Mesenchymal stem cell (in vitro differentiated cells and primary cell): ENCODE data around the gene ZNF280A.

ENCODE experiments used
- DNase-seq: peaks from one replicate; pipeline ENCODE4 v3.0.0-alpha.2; 2013
- H2AFZ ChIP-seq: one replicate; pipeline ENCODE4 v1.6.1; 2013; ENCODE audit warnings: low read depth, mild to moderate bottlenecking, control low read depth, inconsistent platforms, low read length, moderate library complexity
- H2AK5ac ChIP-seq: 2 replicates; pipeline ENCODE4 v1.6.1; 2013; ENCODE audit warnings: low read length, moderate library complexity, mild to moderate bottlenecking, inconsistent platforms; ENCODE audit not compliant: severe bottlenecking
- H2BK120ac ChIP-seq: one replicate; pipeline ENCODE4 v1.6.1; 2013; ENCODE audit warnings: low read depth, mild to moderate bottlenecking, inconsistent platforms, low read length, moderate library complexity
- H2BK12ac ChIP-seq, 2 experiments: one replicate each; pipeline ENCODE4 v1.6.1; 2013; ENCODE audit warnings: inconsistent platforms in 2 of 2, low read length in 2 of 2, mild to moderate bottlenecking in 2 of 2, moderate library complexity in 2 of 2, control low read depth in 1 of 2
- H2BK15ac ChIP-seq: one replicate; pipeline ENCODE4 v1.6.1; 2013; ENCODE audit warnings: mild to moderate bottlenecking, low read depth, inconsistent platforms; ENCODE audit not compliant: poor library complexity, severe bottlenecking
- H2BK5ac ChIP-seq: 2 replicates; pipeline ENCODE4 v1.6.1; 2013; ENCODE audit warnings: low read depth, mild to moderate bottlenecking, low read length, control low read depth, inconsistent platforms; ENCODE audit not compliant: poor library complexity, severe bottlenecking
- H3K14ac ChIP-seq, 2 experiments: one replicate each; pipeline ENCODE4 v1.6.1; 2013; ENCODE audit warnings: inconsistent platforms in 2 of 2, low read length in 2 of 2, control low read depth in 1 of 2, mild to moderate bottlenecking in 1 of 2, moderate library complexity in 1 of 2
- H3K18ac ChIP-seq, 2 experiments: one replicate each; pipeline ENCODE4 v1.6.1; 2013; ENCODE audit warnings: inconsistent platforms in 2 of 2, low read length in 2 of 2, control low read depth in 1 of 2, low read depth in 1 of 2, mild to moderate bottlenecking in 1 of 2
- H3K23ac ChIP-seq, 2 experiments: one replicate each; pipeline ENCODE4 v1.6.1; 2013; ENCODE audit warnings: inconsistent platforms in 2 of 2, low read length in 2 of 2, mild to moderate bottlenecking in 2 of 2, moderate library complexity in 2 of 2, control low read depth in 1 of 2
- H3K27ac ChIP-seq: 2 replicates; pipeline ENCODE4 v1.5.1; 2013; ENCODE audit warnings: mild to moderate bottlenecking, moderate library complexity, low read length, control low read depth, inconsistent platforms; ENCODE audit not compliant: poor library complexity, severe bottlenecking
- H3K27me3 ChIP-seq, 2 experiments: 2 replicates each; pipeline versions ENCODE4 v1.6.1 to v1.7.0; 2013; ENCODE audit warnings: low read length in 2 of 2, mild to moderate bottlenecking in 2 of 2, moderate library complexity in 2 of 2, control low read depth in 1 of 2, inconsistent platforms in 1 of 2; ENCODE audit not compliant: control insufficient read depth in 1 of 2, insufficient read depth in 1 of 2
- H3K36me3 ChIP-seq, 2 experiments: 2 replicates each; pipeline versions ENCODE4 v1.6.1 to v1.7.0; 2013; ENCODE audit warnings: low read length in 2 of 2, control low read depth in 1 of 2, inconsistent platforms in 1 of 2, low read depth in 1 of 2, mild to moderate bottlenecking in 1 of 2; ENCODE audit not compliant: insufficient read depth in 2 of 2, control insufficient read depth in 1 of 2
- H3K4ac ChIP-seq, 2 experiments: one replicate each; pipeline ENCODE4 v1.6.1; 2013; ENCODE audit warnings: inconsistent platforms in 2 of 2, low read length in 2 of 2, mild to moderate bottlenecking in 2 of 2, moderate library complexity in 2 of 2, control low read depth in 1 of 2, low read depth in 1 of 2
- H3K4me1 ChIP-seq: 2 replicates; pipeline ENCODE4 v1.6.1; 2013; ENCODE audit warnings: low read depth, low read length, control low read depth; ENCODE audit not compliant: control insufficient read depth, insufficient read depth
- H3K4me2 ChIP-seq: 2 replicates; pipeline ENCODE4 v1.6.1; 2013; ENCODE audit warnings: low read length, mild to moderate bottlenecking, inconsistent platforms; ENCODE audit not compliant: poor library complexity, severe bottlenecking
- H3K4me3 ChIP-seq, 2 experiments: 2 replicates each; pipeline versions ENCODE4 v1.5.1 to v1.7.0; 2013; ENCODE audit warnings: low read length in 2 of 2, mild to moderate bottlenecking in 2 of 2, control low read depth in 1 of 2, low read depth in 1 of 2; ENCODE audit not compliant: insufficient read depth in 1 of 2
- H3K79me1 ChIP-seq: replicated peaks from 2 replicates; pipeline ENCODE4 v1.6.1; 2013; ENCODE audit warnings: mild to moderate bottlenecking, control low read depth, low read length, inconsistent platforms; ENCODE audit not compliant: poor library complexity, severe bottlenecking
- H3K9ac ChIP-seq: 2 replicates; pipeline ENCODE4 v1.7.0; 2013; ENCODE audit warnings: mild to moderate bottlenecking, low read length, moderate library complexity
- H3K9me3 ChIP-seq: 2 replicates; pipeline ENCODE4 v1.7.0; 2013; ENCODE audit warnings: mild to moderate bottlenecking, low read length; ENCODE audit not compliant: control insufficient read depth
- H4K8ac ChIP-seq: one replicate; pipeline ENCODE4 v1.6.1; 2013; ENCODE audit warnings: inconsistent platforms, mild to moderate bottlenecking, low read length, moderate library complexity
- H4K91ac ChIP-seq: one replicate; pipeline ENCODE4 v1.6.1; 2013; ENCODE audit warnings: mild to moderate bottlenecking, low read length, inconsistent platforms
- WGBS: methylation state at CpG from one replicate; pipeline ENCODE4 v1.1.7; 2013; ENCODE audit warnings: mixed read lengths; 5-methylcytosine and 5-hydroxymethylcytosine counted together

ZNF280A gene

GRCh38 chr22:22553141-22553540, 33.1 kb upstream of the ZNF280A start:
- no peak overlapping the region for H2BK5ac ChIP-seq
- peaks cover 6 to 46% of the 10 kb centered on the region in 2 experiments for H3K27me3 ChIP-seq
- 24% methylated on average over 1 of the region's 1 CpG for WGBS
- no peak overlapping the region for H3K27ac ChIP-seq
- no peak overlapping the region for H2BK15ac ChIP-seq
- H3K4me3 ChIP-seq: no peak overlapping the region
- no peak overlapping the region for H3K4me2 ChIP-seq
- no peaks in the 10 kb centered on the region for H3K79me1 ChIP-seq
- DNase-seq: no peak
- no peak overlapping the region for H3K4ac ChIP-seq
- no peak overlapping the region for H3K14ac ChIP-seq
- no peaks in the 10 kb centered on the region for H3K9me3 ChIP-seq
- H2AK5ac ChIP-seq: no peak overlapping the region
- H2BK120ac ChIP-seq: no peak overlapping the region
- H2AFZ ChIP-seq: no peak overlapping the region
- no peak overlapping the region for H4K91ac ChIP-seq
- no peaks in the 10 kb centered on the region for H3K4me1 ChIP-seq
- H3K23ac ChIP-seq: no peak overlapping the region
- H3K9ac ChIP-seq: no peak overlapping the region
- H3K36me3 ChIP-seq: no peaks in the 10 kb centered on the region
- H3K18ac ChIP-seq: no peak overlapping the region
- no peak overlapping the region for H2BK12ac ChIP-seq
- H4K8ac ChIP-seq: no peak overlapping the region

GRCh38 chr22:22552630-22553029, 32.6 kb upstream of the ZNF280A start:
- WGBS: 33% methylated on average over 4 of the region's 4 CpGs
- H3K79me1 ChIP-seq: no peaks in the 10 kb centered on the region

GRCh38 chr22:22550789-22551434, 30.8 kb upstream of the ZNF280A start:
- no peaks in the 10 kb centered on the region for H3K36me3 ChIP-seq
- H3K79me1 ChIP-seq: no peaks in the 10 kb centered on the region
- H3K9ac ChIP-seq: no peak overlapping the region
- 81% methylated on average over 7 of the region's 8 CpGs for WGBS
- H2BK12ac ChIP-seq: no peak overlapping the region
- H3K4me1 ChIP-seq: no peaks in the 10 kb centered on the region
- no peak overlapping the region for H2BK5ac ChIP-seq
- no peak overlapping the region for H2AK5ac ChIP-seq
- H3K9me3 ChIP-seq: no peaks in the 10 kb centered on the region
- H3K27me3 ChIP-seq: peaks cover 7 to 61% of the 10 kb centered on the region in 2 experiments
- DNase-seq: no peak
- H2BK120ac ChIP-seq: no peak overlapping the region
- no peak overlapping the region for H3K18ac ChIP-seq
- no peak overlapping the region for H4K91ac ChIP-seq
- no peak overlapping the region for H3K4me2 ChIP-seq
- H3K14ac ChIP-seq: no peak overlapping the region
- no peak overlapping the region for H2AFZ ChIP-seq
- no peak overlapping the region for H3K4ac ChIP-seq
- H3K27ac ChIP-seq: no peak overlapping the region
- no peak overlapping the region for H4K8ac ChIP-seq
- no peak overlapping the region for H3K23ac ChIP-seq
- H2BK15ac ChIP-seq: no peak overlapping the region
- no peak overlapping the region for H3K4me3 ChIP-seq

More at GRCh38 chr22:22552630-22553029, 32.6 kb upstream of the ZNF280A start:
- no peak for DNase-seq
- Histone ChIP-seq H3K27ac (no peak overlapping the region), H3K18ac (no peak overlapping the region), H2BK120ac (no peak overlapping the region), H3K4me3 (no peak overlapping the region), H2AK5ac (no peak overlapping the region), H2BK5ac (no peak overlapping the region), H4K8ac (no peak overlapping the region), H3K23ac (no peak overlapping the region), H2AFZ (peak overlapping the region; percentile 10), H3K14ac (no peak overlapping the region), H3K4ac (no peak overlapping the region), H3K9me3 (no peaks in the 10 kb centered on the region), H3K27me3 (peaks cover 7 to 50% of the 10 kb centered on the region in 2 experiments), H4K91ac (no peak overlapping the region), H3K36me3 (no peaks in the 10 kb centered on the region), H3K4me1 (no peaks in the 10 kb centered on the region), H3K9ac (no peak overlapping the region), H2BK12ac (no peak overlapping the region), H2BK15ac (no peak overlapping the region), H3K4me2 (no peak overlapping the region)

- Histone ChIP-seq H3K4me3 (no peak overlapping the region), H3K14ac (no peak overlapping the region), H3K9ac (no peak overlapping the region), H3K4ac (no peak overlapping the region), H2AFZ (no peak overlapping the region), H4K8ac (no peak overlapping the region), H2AK5ac (no peak overlapping the region), H4K91ac (no peak overlapping the region), H3K79me1 (no peaks in the 10 kb centered on the region), H3K4me1 (no peaks in the 10 kb centered on the region), H3K36me3 (no peaks in the 10 kb centered on the region), H2BK5ac (no peak overlapping the region), H3K9me3 (no peaks in the 10 kb centered on the region), H2BK15ac (no peak overlapping the region), H3K23ac (no peak overlapping the region), H2BK12ac (no peak overlapping the region), H2BK120ac (no peak overlapping the region), H3K27ac (no peak overlapping the region), H3K27me3 (peaks cover 7 to 60% of the 10 kb centered on the region in 2 experiments), H3K4me2 (no peak overlapping the region), H3K18ac (no peak overlapping the region)
- WGBS: 43% methylated on average over 1 of the region's 1 CpG
- DNase-seq: no peak
Measured at GRCh38 chr22:22548910-22549309, 28.8 kb upstream of the ZNF280A start.
